ENCODE data around the gene C19orf44. TPM values are rescaled to one million over a fixed set of nuclear protein-coding genes. Genes with fewer than 3 reads are reported as not detected.

C19orf44 gene
- total and polyA plus RNA-seq, 2 of the 4 experiments (the other 2 are of a cell fraction) = 1.4 to 3.8 TPM

GRCh38 chr19:16458391-16459341, 37.5 kb upstream of the C19orf44 start:
- no peak overlapping the region for H2BK20ac ChIP-seq (ENCODE audit: low read depth, low read length)
- no peaks in the 10 kb centered on the region for H3K36me3 ChIP-seq (ENCODE audit: control insufficient read depth, insufficient read depth, low read length)
- peak overlapping the region; percentile 85 for H3K4ac ChIP-seq (ENCODE audit: low read depth, low read length)
- H3K9me1 ChIP-seq (ENCODE audit: insufficient read depth, low read length) = peaks cover 48% of the 10 kb centered on the region
- H3K9ac ChIP-seq (ENCODE audit: low read depth, low read length) = no peak overlapping the region
- DNase-seq = no peak
- ChIA-PET POLR2A (ENCODE audit: unreplicated experiment) (no interaction called here), CTCF (no interaction called here)
- no peak overlapping the region for H2BK15ac ChIP-seq (ENCODE audit: low read depth, low read length)
- H2BK5ac ChIP-seq (ENCODE audit: low read depth, low read length, poor library complexity, severe bottlenecking) = no peak overlapping the region
- H3K4me3 ChIP-seq (ENCODE audit: insufficient read depth, low read depth, low read length) = no peak overlapping the region
- H3K14ac ChIP-seq (replicated peaks; ENCODE audit: low read depth, low read length) = peak overlapping the region; percentile 60; the same call in 1 of the 2 replicates
- intact Hi-C loops (cut with micrococcal nuclease) = no loop called here
- peaks cover 65 to 96% of the 10 kb centered on the region in 2 experiments for H3K79me1 ChIP-seq (ENCODE audit: low read depth in 1 of 2, low read length in 2 of 2)
- no peak for ATAC-seq (ENCODE audit: low read depth)
- no peak overlapping the region for H3K4me2 ChIP-seq (ENCODE audit: low read depth, low read length)
- no peaks in the 10 kb centered on the region for H3K9me3 ChIP-seq (ENCODE audit: control insufficient read depth, insufficient read depth, low read length)
- H3K27ac ChIP-seq (ENCODE audit: insufficient read depth, low read length) = no peak overlapping the region
- peak overlapping the region; percentile 5 for H2AFZ ChIP-seq (replicated peaks; ENCODE audit: low read length, poor library complexity)
- H4K8ac ChIP-seq (ENCODE audit: low read depth in 2 of 2, low read length in 2 of 2) = peak overlapping the region in 1 of 2 experiments; percentile 80; a peak in 1 of 4 replicates
- H2AK9ac ChIP-seq (replicated peaks; ENCODE audit: low read depth, low read length, poor library complexity) = peak overlapping the region; percentile 97
- no peak overlapping the region for H3K23ac ChIP-seq (ENCODE audit: low read depth, low read length)
- BruUV-seq (replicated peaks) = no TSS peak
- peak overlapping the region; percentile 14; the same call in 1 of the 2 replicates for H2BK120ac ChIP-seq (ENCODE audit: low read depth, low read length)
- H3K27me3 ChIP-seq (ENCODE audit: control insufficient read depth, insufficient read depth, low read length) = no peaks in the 10 kb centered on the region
- H4K20me1 ChIP-seq (ENCODE audit: insufficient read depth, low read length) = peaks cover 90% of the 10 kb centered on the region
- H3K56ac ChIP-seq (ENCODE audit: extremely low read depth, insufficient read depth, low read length) = no peak overlapping the region
- TF ChIP-seq RCOR1 (IDR thresholded peaks at IDR 0.05; ENCODE audit: insufficient replicate concordance, low read length) (no peak), RFX5 (IDR thresholded peaks at IDR 0.05; ENCODE audit: low read depth, low read length) (no peak), CEBPB (IDR thresholded peaks at IDR 0.05; ENCODE audit: low read depth, low read length) (no peak), MAFK (IDR thresholded peaks at IDR 0.05; ENCODE audit: low read depth, low read length) (no peak), BHLHE40 (IDR thresholded peaks at IDR 0.05; ENCODE audit: low read depth, low read length) (no peak), ELK1 (IDR thresholded peaks at IDR 0.05; ENCODE audit: borderline replicate concordance, low read depth, low read length) (no peak)
- TF ChIP-seq, protein P1, sequence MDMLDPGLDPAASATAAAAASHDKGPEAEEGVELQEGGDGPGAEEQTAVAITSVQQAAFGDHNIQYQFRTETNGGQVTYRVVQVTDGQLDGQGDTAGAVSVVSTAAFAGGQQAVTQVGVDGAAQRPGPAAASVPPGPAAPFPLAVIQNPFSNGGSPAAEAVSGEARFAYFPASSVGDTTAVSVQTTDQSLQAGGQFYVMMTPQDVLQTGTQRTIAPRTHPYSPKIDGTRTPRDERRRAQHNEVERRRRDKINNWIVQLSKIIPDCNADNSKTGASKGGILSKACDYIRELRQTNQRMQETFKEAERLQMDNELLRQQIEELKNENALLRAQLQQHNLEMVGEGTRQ (IDR thresholded peaks at IDR 0.05; ENCODE audit: low read depth, low read length) = no peak
- in situ Hi-C loops (cut with MboI; ENCODE audit: low sequenced_read_pairs) = no loop called here
- peak overlapping the region; percentile 96 for H2AK5ac ChIP-seq (ENCODE audit: low read depth, low read length)
- H3K18ac ChIP-seq (ENCODE audit: low read depth, low read length) = no peak overlapping the region
- peaks cover 23% of the 10 kb centered on the region for H3K4me1 ChIP-seq (ENCODE audit: control insufficient read depth, insufficient read depth, low read length)
- dilution Hi-C loops (cut with HindIII; ENCODE audit: low sequenced_read_pairs, unreplicated experiment) = no loop called here
- 84% methylated on average over 12 of the region's 25 CpGs; no CpG with 5 or more reads in 1 of the 2 experiments for WGBS, 2 experiments (ENCODE audit: extremely low coverage in 2 of 2, insufficient read length in 1 of 2)
- H4K5ac ChIP-seq (ENCODE audit: low read depth, low read length) = peak overlapping the region; percentile 42; the same call in 1 of the 2 replicates
- H4K91ac ChIP-seq (ENCODE audit: insufficient read depth, low read depth, low read length) = no peak overlapping the region

Measured in IMR-90 (cell line).